Measurements from ENCODE around the gene RAD54L. TPM values are rescaled to one million over a fixed set of nuclear protein-coding genes. Genes with fewer than 3 reads are reported as not detected.

The RAD54L gene
- total RNA-seq, 1 experiment from 2014 or later = 54.7 TPM

DNA sequence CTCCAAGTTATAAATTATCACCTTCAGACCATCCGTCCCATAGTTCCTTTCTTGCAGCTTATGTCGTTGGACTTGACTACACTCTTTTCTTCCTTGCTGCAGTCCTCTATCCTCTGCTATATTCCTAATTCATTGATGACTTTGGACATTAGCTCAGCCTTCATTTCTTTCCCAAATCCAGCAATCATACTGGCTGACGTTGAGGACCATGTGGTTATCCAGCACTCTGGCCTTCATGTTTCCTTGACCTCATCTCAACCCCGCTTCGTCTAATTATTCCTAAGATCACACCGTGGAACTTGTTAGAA, 27.4 kb downstream of the RAD54L start:
- ChIA-PET CTCF (interaction anchor here (1.3 to 1.6 kb wide), 2 partner anchors 10 to 51 kb away, joined by 3 to 4 read pairs; no protein-coding TSS in a partner anchor), POLR2A (no interaction called here)
- Mint-ChIP-seq H3K36me3 (peaks cover 71% of the 10 kb centered on the region), H3K9me3 (no peaks in the 10 kb centered on the region), H3K27me3 (ENCODE audit: low read depth) (no peaks in the 10 kb centered on the region), H3K4me3 (no peak overlapping the region), H3K4me1 (no peaks in the 10 kb centered on the region), H3K27ac (no peak overlapping the region)
- TF ChIP-seq FOXK1 (CRISPR knock-in tag; IDR thresholded peaks at IDR 0.05) = no peak
- TF ChIP-seq, protein P1, sequence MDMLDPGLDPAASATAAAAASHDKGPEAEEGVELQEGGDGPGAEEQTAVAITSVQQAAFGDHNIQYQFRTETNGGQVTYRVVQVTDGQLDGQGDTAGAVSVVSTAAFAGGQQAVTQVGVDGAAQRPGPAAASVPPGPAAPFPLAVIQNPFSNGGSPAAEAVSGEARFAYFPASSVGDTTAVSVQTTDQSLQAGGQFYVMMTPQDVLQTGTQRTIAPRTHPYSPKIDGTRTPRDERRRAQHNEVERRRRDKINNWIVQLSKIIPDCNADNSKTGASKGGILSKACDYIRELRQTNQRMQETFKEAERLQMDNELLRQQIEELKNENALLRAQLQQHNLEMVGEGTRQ (CRISPR knock-in tag; IDR thresholded peaks at IDR 0.05) = no peak
- TF ChIP-seq ZNF671 (CRISPR knock-in tag; IDR thresholded peaks at IDR 0.05) = no peak
- TF ChIP-seq ATF3 (CRISPR knock-in tag; conservative IDR thresholded peaks at IDR 0.05) = no peak
- TF ChIP-seq E2F5 (CRISPR knock-in tag; IDR thresholded peaks at IDR 0.05) = no peak
- TF ChIP-seq ZBTB21 (CRISPR knock-in tag; IDR thresholded peaks at IDR 0.05; ENCODE audit: borderline replicate concordance) = no peak
- no peak for TF ChIP-seq ZNF317 (CRISPR knock-in tag; IDR thresholded peaks at IDR 0.05; ENCODE audit: borderline replicate concordance, low read depth)
- TF ChIP-seq TEAD4 (CRISPR knock-in tag; IDR thresholded peaks at IDR 0.05) = no peak
- TF ChIP-seq USF1 (CRISPR knock-in tag; IDR thresholded peaks at IDR 0.05) = no peak
- no peak for TF ChIP-seq NR2C2 (CRISPR knock-in tag; IDR thresholded peaks at IDR 0.05)
- no peak for ATAC-seq
- DNase-seq (ENCODE audit: low spot score) = no peak

GRCh38 chr1:46277658-46278373, 30.3 kb downstream of the RAD54L start:
- no peaks in the 10 kb centered on the region for H3K4me1 Mint-ChIP-seq
- POLR2A ChIA-PET = no interaction called here
- H3K36me3 Mint-ChIP-seq = peaks cover 51% of the 10 kb centered on the region
- CTCF ChIA-PET = no interaction called here
- no peak overlapping the region for H3K4me3 Mint-ChIP-seq
- DNase-seq (ENCODE audit: low spot score) (no peak), ATAC-seq (no peak)
- TF ChIP-seq, protein P2, sequence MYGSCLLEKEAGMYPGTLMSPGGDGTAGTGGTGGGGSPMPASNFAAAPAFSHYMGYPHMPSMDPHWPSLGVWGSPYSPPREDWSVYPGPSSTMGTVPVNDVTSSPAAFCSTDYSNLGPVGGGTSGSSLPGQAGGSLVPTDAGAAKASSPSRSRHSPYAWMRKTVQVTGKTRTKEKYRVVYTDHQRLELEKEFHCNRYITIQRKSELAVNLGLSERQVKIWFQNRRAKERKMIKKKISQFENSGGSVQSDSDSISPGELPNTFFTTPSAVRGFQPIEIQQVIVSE (CRISPR knock-in tag; IDR thresholded peaks at IDR 0.05; ENCODE audit: borderline replicate concordance) = no peak
- no peak for TF ChIP-seq ZNF317 (CRISPR knock-in tag; IDR thresholded peaks at IDR 0.05; ENCODE audit: borderline replicate concordance, low read depth)
- no peak for TF ChIP-seq FOXK1 (CRISPR knock-in tag; IDR thresholded peaks at IDR 0.05)
- no peak for TF ChIP-seq GABPB1 (CRISPR knock-in tag; IDR thresholded peaks at IDR 0.05)
- TF ChIP-seq, protein P1 (CRISPR knock-in tag; IDR thresholded peaks at IDR 0.05) = no peak
- no peak for TF ChIP-seq ZNF423 (CRISPR knock-in tag; IDR thresholded peaks at IDR 0.05)
- TF ChIP-seq MAX (CRISPR knock-in tag; IDR thresholded peaks at IDR 0.05) = no peak
- no peak overlapping the region for H3K27ac Mint-ChIP-seq
- no peaks in the 10 kb centered on the region for H3K9me3 Mint-ChIP-seq
- H3K27me3 Mint-ChIP-seq (ENCODE audit: low read depth) = no peaks in the 10 kb centered on the region

DNA sequence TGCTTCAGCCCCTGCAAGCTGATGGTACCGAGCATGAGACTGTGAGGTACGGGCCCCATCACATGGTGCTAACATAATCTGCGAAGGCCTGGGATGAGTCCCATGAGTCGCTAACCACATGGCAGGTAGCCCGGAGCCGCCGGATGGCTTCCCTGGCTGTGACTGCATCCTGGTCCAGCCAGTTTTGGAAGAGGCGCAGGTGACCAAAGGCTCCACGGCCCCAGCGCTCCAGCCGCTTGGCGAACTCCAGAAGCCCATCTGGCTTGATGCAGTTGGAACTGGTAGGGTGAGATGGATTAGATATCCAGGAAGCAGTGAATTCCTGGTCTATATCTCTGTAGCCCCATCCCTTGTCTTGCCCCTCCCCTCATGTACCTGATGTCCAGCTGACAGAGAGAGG, 31.2 kb downstream of the RAD54L start:
- ATAC-seq = no peak
- Mint-ChIP-seq H3K4me1 (no peaks in the 10 kb centered on the region), H3K36me3 (peaks cover 42% of the 10 kb centered on the region)
- TF ChIP-seq ESRRA (CRISPR knock-in tag; IDR thresholded peaks at IDR 0.05; ENCODE audit: borderline replicate concordance) = no peak
- TF ChIP-seq, protein P1 (CRISPR knock-in tag; IDR thresholded peaks at IDR 0.05) = no peak
- TF ChIP-seq, protein P3, sequence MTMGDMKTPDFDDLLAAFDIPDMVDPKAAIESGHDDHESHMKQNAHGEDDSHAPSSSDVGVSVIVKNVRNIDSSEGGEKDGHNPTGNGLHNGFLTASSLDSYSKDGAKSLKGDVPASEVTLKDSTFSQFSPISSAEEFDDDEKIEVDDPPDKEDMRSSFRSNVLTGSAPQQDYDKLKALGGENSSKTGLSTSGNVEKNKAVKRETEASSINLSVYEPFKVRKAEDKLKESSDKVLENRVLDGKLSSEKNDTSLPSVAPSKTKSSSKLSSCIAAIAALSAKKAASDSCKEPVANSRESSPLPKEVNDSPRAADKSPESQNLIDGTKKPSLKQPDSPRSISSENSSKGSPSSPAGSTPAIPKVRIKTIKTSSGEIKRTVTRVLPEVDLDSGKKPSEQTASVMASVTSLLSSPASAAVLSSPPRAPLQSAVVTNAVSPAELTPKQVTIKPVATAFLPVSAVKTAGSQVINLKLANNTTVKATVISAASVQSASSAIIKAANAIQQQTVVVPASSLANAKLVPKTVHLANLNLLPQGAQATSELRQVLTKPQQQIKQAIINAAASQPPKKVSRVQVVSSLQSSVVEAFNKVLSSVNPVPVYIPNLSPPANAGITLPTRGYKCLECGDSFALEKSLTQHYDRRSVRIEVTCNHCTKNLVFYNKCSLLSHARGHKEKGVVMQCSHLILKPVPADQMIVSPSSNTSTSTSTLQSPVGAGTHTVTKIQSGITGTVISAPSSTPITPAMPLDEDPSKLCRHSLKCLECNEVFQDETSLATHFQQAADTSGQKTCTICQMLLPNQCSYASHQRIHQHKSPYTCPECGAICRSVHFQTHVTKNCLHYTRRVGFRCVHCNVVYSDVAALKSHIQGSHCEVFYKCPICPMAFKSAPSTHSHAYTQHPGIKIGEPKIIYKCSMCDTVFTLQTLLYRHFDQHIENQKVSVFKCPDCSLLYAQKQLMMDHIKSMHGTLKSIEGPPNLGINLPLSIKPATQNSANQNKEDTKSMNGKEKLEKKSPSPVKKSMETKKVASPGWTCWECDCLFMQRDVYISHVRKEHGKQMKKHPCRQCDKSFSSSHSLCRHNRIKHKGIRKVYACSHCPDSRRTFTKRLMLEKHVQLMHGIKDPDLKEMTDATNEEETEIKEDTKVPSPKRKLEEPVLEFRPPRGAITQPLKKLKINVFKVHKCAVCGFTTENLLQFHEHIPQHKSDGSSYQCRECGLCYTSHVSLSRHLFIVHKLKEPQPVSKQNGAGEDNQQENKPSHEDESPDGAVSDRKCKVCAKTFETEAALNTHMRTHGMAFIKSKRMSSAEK (CRISPR knock-in tag; IDR thresholded peaks at IDR 0.05; ENCODE audit: borderline replicate concordance) = no peak
- no peak for TF ChIP-seq OVOL2 (CRISPR knock-in tag; IDR thresholded peaks at IDR 0.05; ENCODE audit: borderline replicate concordance)
- TF ChIP-seq ZNF232 (CRISPR knock-in tag; IDR thresholded peaks at IDR 0.05) = no peak

More for the DNA sequence above, 31.2 kb downstream of the RAD54L start:
- ChIA-PET POLR2A (no interaction called here), CTCF (no interaction called here)
- DNase-seq (ENCODE audit: low spot score) = no peak
- Mint-ChIP-seq H3K27me3 (ENCODE audit: low read depth) (no peaks in the 10 kb centered on the region), H3K4me3 (no peak overlapping the region), H3K27ac (no peak overlapping the region), H3K9me3 (no peaks in the 10 kb centered on the region)
